KMS-11 (cell line): Measurements from ENCODE around the gene ZNF823.

Source experiments
- H2AFZ ChIP-seq: fragments of 200-600 bp; sonication (generic); 2 replicates; pipeline ENCODE4 v1.6.1; 2016; ENCODE audit warnings: antibody characterized with exemption, mixed run types, low read depth
- H3K27ac ChIP-seq: fragments of 200-600 bp; sonication (generic); 2 replicates; pipeline ENCODE4 v1.6.1; 2016; ENCODE audit warnings: mild to moderate bottlenecking, mixed run types
- H3K27me3 ChIP-seq: fragments of 200-600 bp; sonication (generic); 2 replicates; pipeline ENCODE4 v1.6.1; 2017; ENCODE audit warnings: mild to moderate bottlenecking, low read depth, mixed run types, moderate library complexity; ENCODE audit not compliant: insufficient read depth
- H3K36me3 ChIP-seq: fragments of 200-600 bp; sonication (generic); 2 replicates; pipeline ENCODE4 v1.6.1; 2017; ENCODE audit warnings: mild to moderate bottlenecking, mixed run types; ENCODE audit not compliant: insufficient read depth
- H3K4me1 ChIP-seq: fragments of 200-600 bp; sonication (generic); 2 replicates; pipeline ENCODE4 v1.6.1; 2016; ENCODE audit warnings: mild to moderate bottlenecking, low read depth, mixed run types; ENCODE audit not compliant: poor library complexity, severe bottlenecking
- H3K4me2 ChIP-seq: fragments of 200-600 bp; sonication (generic); 2 replicates; pipeline ENCODE4 v1.7.0; 2016; ENCODE audit warnings: mild to moderate bottlenecking, mixed run types
- H3K4me3 ChIP-seq: fragments of 200-600 bp; sonication (generic); IDR thresholded peaks from 2 replicates; pipeline ENCODE4 v1.6.1; 2017; ENCODE audit warnings: low read depth, low read length, mixed read lengths; ENCODE audit not compliant: insufficient read depth
- H3K79me2 ChIP-seq: fragments of 200-600 bp; sonication (generic); 2 replicates; pipeline ENCODE4 v1.6.1; 2016; ENCODE audit warnings: low read depth, mixed run types; ENCODE audit not compliant: insufficient read depth
- H3K9ac ChIP-seq: fragments of 200-600 bp; sonication (generic); 2 replicates; pipeline ENCODE4 v1.6.1; 2016; ENCODE audit warnings: mild to moderate bottlenecking, mixed run types
- H4K20me1 ChIP-seq: fragments of 200-600 bp; sonication (generic); 2 replicates; pipeline ENCODE4 v1.6.1; 2016; ENCODE audit warnings: mild to moderate bottlenecking, mixed run types; ENCODE audit not compliant: insufficient read depth
- TF ChIP-seq, protein P1 (sequence below): fragments of 200-600 bp; sonication (generic); conservative IDR thresholded peaks from 2 replicates; pipeline ENCODE4 v1.6.1; 2017; ENCODE audit warnings: low read depth, mild to moderate bottlenecking, antibody characterized with exemption, low read length, moderate library complexity, mixed read lengths

ZNF823 gene

DNA sequence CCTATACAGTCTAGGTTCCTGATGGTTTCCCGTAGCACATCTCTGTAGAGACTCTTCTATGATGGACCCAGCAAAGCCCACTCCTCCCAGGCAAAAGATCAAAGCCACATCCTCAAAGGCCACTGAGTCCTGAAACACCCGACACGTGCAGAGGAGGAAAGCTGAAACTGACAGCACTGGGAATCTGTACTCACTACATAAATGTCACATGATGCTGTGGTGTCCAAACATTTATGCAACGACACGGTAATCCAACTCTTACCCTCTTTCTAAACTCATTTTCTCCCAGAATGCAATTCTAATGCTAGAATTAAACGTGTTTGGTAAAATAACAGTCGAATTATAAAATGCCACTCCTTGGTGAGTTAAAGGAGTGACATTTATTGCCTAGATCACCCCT, 21.1 kb upstream of the ZNF823 start:
- Histone ChIP-seq H2AFZ (no peak overlapping the region), H3K79me2 (no peaks in the 10 kb centered on the region), H4K20me1 (no peaks in the 10 kb centered on the region), H3K4me3 (no peak overlapping the region), H3K27me3 (no peaks in the 10 kb centered on the region), H3K9ac (no peak overlapping the region), H3K4me2 (no peak overlapping the region), H3K36me3 (no peaks in the 10 kb centered on the region), H3K27ac (no peak overlapping the region), H3K4me1 (no peaks in the 10 kb centered on the region)
- TF ChIP-seq, protein P1, sequence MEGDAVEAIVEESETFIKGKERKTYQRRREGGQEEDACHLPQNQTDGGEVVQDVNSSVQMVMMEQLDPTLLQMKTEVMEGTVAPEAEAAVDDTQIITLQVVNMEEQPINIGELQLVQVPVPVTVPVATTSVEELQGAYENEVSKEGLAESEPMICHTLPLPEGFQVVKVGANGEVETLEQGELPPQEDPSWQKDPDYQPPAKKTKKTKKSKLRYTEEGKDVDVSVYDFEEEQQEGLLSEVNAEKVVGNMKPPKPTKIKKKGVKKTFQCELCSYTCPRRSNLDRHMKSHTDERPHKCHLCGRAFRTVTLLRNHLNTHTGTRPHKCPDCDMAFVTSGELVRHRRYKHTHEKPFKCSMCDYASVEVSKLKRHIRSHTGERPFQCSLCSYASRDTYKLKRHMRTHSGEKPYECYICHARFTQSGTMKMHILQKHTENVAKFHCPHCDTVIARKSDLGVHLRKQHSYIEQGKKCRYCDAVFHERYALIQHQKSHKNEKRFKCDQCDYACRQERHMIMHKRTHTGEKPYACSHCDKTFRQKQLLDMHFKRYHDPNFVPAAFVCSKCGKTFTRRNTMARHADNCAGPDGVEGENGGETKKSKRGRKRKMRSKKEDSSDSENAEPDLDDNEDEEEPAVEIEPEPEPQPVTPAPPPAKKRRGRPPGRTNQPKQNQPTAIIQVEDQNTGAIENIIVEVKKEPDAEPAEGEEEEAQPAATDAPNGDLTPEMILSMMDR: no peak

DNA sequence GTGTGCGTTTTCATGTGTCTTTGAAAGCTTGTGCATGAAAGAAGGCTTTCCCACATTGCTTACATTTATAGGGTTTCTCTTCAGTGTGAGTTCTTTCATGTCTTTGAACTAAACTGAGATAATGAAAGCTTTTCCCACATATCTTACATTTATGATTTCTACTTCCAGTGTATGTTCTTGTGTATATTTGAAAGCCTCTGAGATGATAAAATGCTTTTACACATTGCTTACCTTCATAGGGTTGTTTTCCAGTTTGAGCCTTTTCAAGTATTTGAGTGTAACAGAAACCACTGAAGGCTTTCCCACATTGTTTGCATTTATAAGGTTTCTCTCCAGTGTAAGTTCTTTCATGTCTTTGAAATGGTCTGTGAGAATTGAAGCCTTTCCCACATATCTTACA, 18.2 kb upstream of the ZNF823 start:
- no peak overlapping the region for H3K27ac ChIP-seq

DNA sequence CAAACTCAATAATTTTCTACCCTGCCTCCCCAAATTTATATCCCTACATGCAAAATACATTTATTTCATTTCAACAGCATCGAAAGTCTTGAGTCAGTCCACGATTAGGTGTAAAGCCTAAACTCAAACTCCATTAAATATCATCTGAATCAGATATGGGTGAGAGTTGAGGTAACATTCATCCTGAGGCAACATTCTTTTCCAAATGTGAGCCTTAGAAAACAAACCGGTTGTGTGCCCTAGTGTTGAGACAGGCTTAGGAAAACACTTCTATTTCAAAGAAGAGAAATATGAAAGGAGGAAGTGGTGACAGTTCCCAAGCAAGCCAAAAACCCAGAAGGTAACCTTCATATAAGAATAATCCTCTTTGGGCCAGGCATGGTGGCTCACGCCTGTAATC, 15.9 kb upstream of the ZNF823 start:
- Histone ChIP-seq H3K4me2 (no peak overlapping the region), H3K27me3 (no peaks in the 10 kb centered on the region), H3K36me3 (no peaks in the 10 kb centered on the region), H4K20me1 (no peaks in the 10 kb centered on the region), H3K9ac (no peak overlapping the region), H3K4me1 (no peaks in the 10 kb centered on the region), H3K4me3 (no peak overlapping the region), H3K79me2 (no peaks in the 10 kb centered on the region), H3K27ac (no peak overlapping the region), H2AFZ (no peak overlapping the region)
- TF ChIP-seq, protein P1: no peak

More for the DNA sequence above, 18.2 kb upstream of the ZNF823 start:
- H3K36me3 ChIP-seq: no peaks in the 10 kb centered on the region
- no peaks in the 10 kb centered on the region for H4K20me1 ChIP-seq
- no peaks in the 10 kb centered on the region for H3K79me2 ChIP-seq
- H3K4me1 ChIP-seq: no peaks in the 10 kb centered on the region
- no peaks in the 10 kb centered on the region for H3K27me3 ChIP-seq
- TF ChIP-seq, protein P1: no peak
- H3K4me3 ChIP-seq: no peak overlapping the region
- H3K9ac ChIP-seq: no peak overlapping the region
- H3K4me2 ChIP-seq: no peak overlapping the region
- H2AFZ ChIP-seq: no peak overlapping the region

DNA sequence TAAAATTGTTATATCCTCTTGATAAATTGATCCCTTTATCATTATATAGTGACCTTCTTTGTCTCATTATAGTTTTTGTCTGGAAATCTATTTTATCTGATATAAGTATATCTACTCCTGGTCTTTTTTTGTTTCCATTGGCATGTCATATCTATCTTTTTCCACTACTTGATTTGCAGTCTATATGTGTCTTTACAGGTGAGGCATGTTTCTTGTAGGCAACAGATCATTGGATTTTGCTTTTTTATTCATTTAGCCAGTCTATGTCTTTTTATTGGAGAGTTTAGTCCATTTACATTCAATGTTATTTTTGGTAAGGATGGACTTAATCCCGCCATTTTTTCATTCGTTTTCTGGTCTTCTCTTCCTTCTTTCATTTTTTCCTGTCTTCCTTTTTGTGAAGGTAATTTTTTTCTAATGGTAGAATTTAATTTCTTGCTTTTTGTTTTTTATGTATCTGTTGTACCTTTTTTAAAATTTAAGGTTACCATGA, 13.5 kb upstream of the ZNF823 start:
- Histone ChIP-seq H3K9ac (no peak overlapping the region), H3K4me2 (no peak overlapping the region), H3K4me1 (no peaks in the 10 kb centered on the region), H4K20me1 (no peaks in the 10 kb centered on the region), H3K27ac (no peak overlapping the region), H2AFZ (no peak overlapping the region), H3K27me3 (no peaks in the 10 kb centered on the region), H3K79me2 (no peaks in the 10 kb centered on the region), H3K36me3 (no peaks in the 10 kb centered on the region), H3K4me3 (no peak overlapping the region)
- TF ChIP-seq, protein P1: no peak
